AG09309 (cell line): ENCODE measurements around the gene GAPDHS.
A peak's percentile ranks its signal among the peaks of the same experiment; 100 is the strongest.

Source experiments
- DNase-seq: peaks from one replicate; pipeline ENCODE4 v3.0.0-alpha.2; 2010; ENCODE audit warnings: low read depth
- H3K4me3 ChIP-seq: 2 replicates; pipeline ENCODE4 v1.5.1; 2011; ENCODE audit warnings: mild to moderate bottlenecking, low read depth, low read length, moderate library complexity; ENCODE audit not compliant: control insufficient read depth
- CTCF ChIP-seq: IDR thresholded peaks from 2 replicates; pipeline ENCODE4 v1.5.1; 2011; ENCODE audit warnings: mild to moderate bottlenecking, low read depth, low read length, inconsistent platforms; ENCODE audit not compliant: insufficient read depth, control insufficient read depth; ENCODE audit errors: missing control alignments

Gene GAPDHS

GRCh38 chr19:35522745-35523327 is 10.4 kb upstream of the GAPDHS start:
- DNase-seq: no peak
- no peak overlapping the region for H3K4me3 ChIP-seq
- TF ChIP-seq CTCF: no peak

- TF ChIP-seq CTCF: no peak
- no peak for DNase-seq
- no peak overlapping the region for H3K4me3 ChIP-seq
Measured at GRCh38 chr19:35524181-35524837, 8.9 kb upstream of the GAPDHS start.

- H3K4me3 ChIP-seq: no peak overlapping the region
- DNase-seq: no peak
- TF ChIP-seq CTCF: no peak
Measured at GRCh38 chr19:35525873-35526272, 7.4 kb upstream of the GAPDHS start.

GRCh38 chr19:35528218-35529038 is 4.8 kb upstream of the GAPDHS start, which contains the start of gene SBSN:
Gene SBSN (minus strand): TSS chr19:35528311. CDS start chr19:35528281, 30 bp downstream.
- no peak for TF ChIP-seq CTCF
- peak; percentile 63 for DNase-seq

GRCh38 chr19:35529241-35530218 is 3.7 kb upstream of the GAPDHS start:
- no peak for DNase-seq
- H3K4me3 ChIP-seq: no peak overlapping the region
- no peak for TF ChIP-seq CTCF

More at GRCh38 chr19:35528218-35529038, 4.8 kb upstream of the GAPDHS start, which contains the start of gene SBSN:
- no peak within 1 kb of the TSS for H3K4me3 ChIP-seq

GRCh38 chr19:35531291-35531690 is 2.0 kb upstream of the GAPDHS start:
- no peak overlapping the region for H3K4me3 ChIP-seq
- no peak for DNase-seq
- TF ChIP-seq CTCF: no peak
